GM12864 (cell line): ENCODE results near the gene PIP5K1C.

Experiments used
- DNase-seq: peaks from one replicate; pipeline ENCODE4 v3.0.0-alpha.2; 2011; ENCODE audit warnings: low read depth
- H3K4me3 ChIP-seq: 2 replicates; pipeline ENCODE4 v1.5.1; 2011; ENCODE audit warnings: mild to moderate bottlenecking, low read depth, low read length, control low read depth
- CTCF ChIP-seq: IDR thresholded peaks from 2 replicates; pipeline ENCODE4 v1.5.1; 2011; ENCODE audit warnings: low read depth, mild to moderate bottlenecking, moderate library complexity, low read length, control low read depth, inconsistent platforms; ENCODE audit errors: missing control alignments

The PIP5K1C gene

DNA sequence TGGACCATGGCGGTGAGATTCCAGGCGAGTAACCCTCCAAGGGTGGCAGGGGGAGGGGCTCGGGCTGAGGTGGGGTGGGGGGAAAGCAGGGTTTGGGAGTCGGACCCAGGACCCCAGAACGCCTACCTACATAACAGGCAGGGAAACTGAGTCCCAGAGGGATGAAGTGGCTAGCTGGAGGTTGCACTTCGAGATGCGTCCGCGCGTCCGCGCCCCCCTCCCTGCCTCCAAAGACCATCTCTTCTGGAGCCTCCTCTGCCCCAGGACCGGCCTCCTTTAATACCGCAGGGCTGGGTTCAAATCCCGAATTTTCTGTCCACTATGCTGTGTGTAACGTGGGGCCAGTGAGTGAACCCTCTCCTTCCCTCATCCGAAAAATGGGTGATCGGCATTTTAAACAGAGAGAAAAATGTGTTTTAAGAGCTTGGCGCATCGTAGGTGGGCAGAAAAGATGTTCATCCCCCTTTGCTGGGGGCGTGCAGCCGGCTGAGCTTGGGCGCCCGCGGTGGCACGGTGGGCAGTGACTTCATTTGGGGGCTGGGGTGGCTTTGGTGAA is 21.7 kb upstream of the PIP5K1C start:
- no peak for DNase-seq
- H3K4me3 ChIP-seq: no peak overlapping the region
- no peak for TF ChIP-seq CTCF

DNA sequence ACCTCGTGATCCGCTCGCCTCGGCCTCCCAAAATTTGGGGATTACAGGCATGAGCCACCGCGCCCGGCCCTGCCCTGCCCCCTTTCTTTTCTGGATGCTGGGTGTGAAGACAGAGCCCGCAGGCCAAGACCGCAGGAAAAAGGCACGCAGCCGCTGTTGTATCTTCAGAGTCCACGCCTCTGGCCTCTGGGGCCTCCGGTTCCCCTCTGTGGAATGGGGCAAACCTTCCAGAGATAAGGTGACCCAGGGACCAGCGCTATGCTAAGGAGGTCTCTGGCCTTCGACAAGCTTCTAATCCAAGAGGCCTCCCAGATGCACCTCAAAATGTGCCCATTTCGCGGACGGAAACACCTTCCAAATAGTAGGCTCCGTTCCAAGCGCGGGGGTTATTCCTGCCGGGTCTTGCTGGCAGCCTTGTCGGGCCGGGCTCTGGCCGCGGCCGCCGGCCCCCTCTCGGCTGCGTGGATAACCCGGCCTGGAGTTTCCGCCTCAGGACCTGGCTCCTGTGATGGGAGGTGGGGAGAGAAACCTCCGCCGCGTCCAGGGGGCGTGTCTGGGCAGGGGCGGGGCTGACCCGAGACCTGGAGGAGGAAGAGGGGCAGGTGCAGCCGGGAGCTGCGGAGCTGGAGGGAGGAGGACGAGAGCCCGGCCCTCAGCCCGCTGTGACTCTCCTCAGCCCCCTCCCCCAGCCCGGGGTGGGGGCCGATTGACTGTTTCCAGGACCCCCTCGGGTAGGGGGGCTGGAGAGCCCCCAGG is 21.0 kb upstream of the PIP5K1C start:
- H3K4me3 ChIP-seq: no peak overlapping the region
- DNase-seq: no peak
- TF ChIP-seq CTCF: no peak

GRCh38 chr19:3720349-3720917 is 20.2 kb upstream of the PIP5K1C start:
- DNase-seq: no peak
- TF ChIP-seq CTCF: no peak
- H3K4me3 ChIP-seq: no peak overlapping the region

- no peak overlapping the region for H3K4me3 ChIP-seq
- no peak for DNase-seq
- no peak for TF ChIP-seq CTCF
These were observed 19.6 kb upstream of the PIP5K1C start for GRCh38 chr19:3719868-3720267.

- no peak overlapping the region for H3K4me3 ChIP-seq
- no peak for DNase-seq
- TF ChIP-seq CTCF: no peak
These were observed 15.9 kb upstream of the PIP5K1C start for GRCh38 chr19:3716147-3716668.

DNA sequence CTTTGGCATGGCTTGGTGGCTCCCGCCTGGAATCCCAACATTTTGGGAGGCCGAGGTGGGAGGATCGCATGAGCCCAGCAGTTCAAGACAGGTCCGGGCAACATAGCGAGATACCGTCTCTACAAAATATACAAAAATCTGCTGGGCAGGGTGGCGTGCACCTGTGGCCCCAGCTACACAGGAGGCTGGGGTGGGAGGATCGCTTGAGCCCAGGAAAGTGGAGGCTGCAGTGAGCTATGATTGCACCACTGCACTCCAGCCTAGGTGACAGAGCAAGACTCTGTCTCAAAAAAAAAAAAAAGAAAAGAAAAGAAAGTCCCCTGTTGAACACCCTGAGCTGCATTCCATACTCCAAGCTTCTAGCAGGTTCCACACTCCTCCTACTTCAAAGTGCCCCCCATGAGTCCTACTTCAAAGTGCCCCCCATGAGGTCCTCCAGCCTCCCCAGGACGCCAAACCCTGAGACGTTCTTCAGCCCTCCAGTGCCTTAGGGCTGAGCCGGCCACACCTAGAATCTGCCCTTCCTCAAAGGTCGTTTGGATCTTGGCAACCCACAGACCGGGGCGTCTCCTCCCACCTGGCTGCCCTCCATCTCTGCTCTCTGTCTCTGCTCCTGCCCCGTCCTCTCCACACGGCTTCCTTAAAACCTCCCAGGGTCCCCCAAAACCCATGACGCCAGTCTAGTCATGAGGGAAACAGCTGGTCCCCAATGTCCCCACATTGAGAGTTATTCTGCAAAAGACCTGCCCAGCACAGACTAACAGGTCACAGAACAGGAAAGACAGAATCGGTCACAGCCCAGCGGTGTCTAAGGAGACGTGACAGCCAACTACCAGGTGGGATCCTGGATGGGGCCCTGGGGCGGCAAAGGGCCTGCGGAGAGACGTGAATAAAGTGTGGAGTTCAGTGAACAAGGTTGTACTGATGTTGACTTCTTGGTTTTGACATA is 12.7 kb upstream of the PIP5K1C start:
- no peak for DNase-seq
- H3K4me3 ChIP-seq: no peak overlapping the region

More for the DNA sequence above, 12.7 kb upstream of the PIP5K1C start:
- TF ChIP-seq CTCF: no peak
